DND-41 (cell line): ENCODE data around the gene SGMS1.

Experiments
- CTCF ChIP-seq: IDR thresholded peaks from 2 replicates; pipeline ENCODE4 v1.5.1; 2012; ENCODE audit warnings: borderline replicate concordance, low read length, moderate library complexity, mild to moderate bottlenecking; ENCODE audit not compliant: poor library complexity, severe bottlenecking; ENCODE audit errors: extremely low read depth
- EZH2 ChIP-seq: IDR thresholded peaks from 3 replicates; pipeline ENCODE4 v1.6.1; 2012; ENCODE audit warnings: borderline replicate concordance, low read depth, mild to moderate bottlenecking, moderate library complexity, low read length, inconsistent platforms; ENCODE audit not compliant: severe bottlenecking

DNA sequence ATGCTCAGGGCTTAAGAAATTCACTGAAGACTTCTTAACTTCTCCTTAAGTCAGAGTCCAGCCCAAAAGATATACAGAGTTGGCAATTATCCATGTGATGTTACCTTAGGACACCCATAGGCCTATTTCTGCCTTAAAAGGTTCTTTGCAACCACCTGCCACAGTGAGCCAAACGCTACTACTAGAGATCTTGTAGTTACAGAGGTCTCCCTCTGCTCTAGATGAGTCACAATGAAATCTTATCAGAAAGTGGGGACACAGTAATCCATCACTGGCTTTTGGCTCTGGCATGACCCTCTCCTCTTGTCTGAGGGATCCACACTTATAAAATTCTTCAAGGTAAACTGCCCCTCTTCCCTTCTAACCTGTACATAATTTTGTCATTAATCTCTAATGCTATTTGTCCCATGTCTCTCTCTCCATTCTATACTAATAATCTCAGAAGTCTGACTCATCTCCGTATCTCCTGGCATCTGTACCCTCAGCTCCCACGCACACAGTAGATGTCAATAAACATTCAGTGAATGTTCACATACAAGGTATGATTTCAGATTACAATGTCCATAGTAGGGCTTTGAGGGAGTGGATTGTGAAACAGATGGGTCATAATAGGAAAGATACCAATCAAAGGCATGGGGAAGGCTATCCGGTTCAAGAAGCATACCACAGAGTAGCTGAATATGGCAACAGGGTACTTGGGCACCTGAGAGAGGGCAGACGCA, 112.1 kb downstream of the SGMS1 start:
- TF ChIP-seq CTCF = no peak
- TF ChIP-seq EZH2 = no peak
